Endothelial cell (in vitro differentiated cells): ENCODE measurements around the gene PLPPR1. TPM values are rescaled to one million over a fixed set of nuclear protein-coding genes. Genes with fewer than 3 reads are reported as not detected.
"Not testable (repeated sequence)": the region's sequence is repeated elsewhere in the genome, so short reads cannot be mapped to it uniquely, and the experiment has no call there.

Source experiments
- DNase-seq: peaks from one replicate; pipeline ENCODE4 v3.0.0; 2021; ENCODE audit warnings: low spot score
- H3K27ac Mint-ChIP-seq: one replicate; pipeline ENCODE4 v1.8.0; 2021; ENCODE audit warnings: mixed read lengths, inconsistent platforms; ENCODE audit not compliant: unreplicated experiment
- H3K27me3 Mint-ChIP-seq: one replicate; pipeline ENCODE4 v1.8.0; 2021; ENCODE audit warnings: mild to moderate bottlenecking, moderate library complexity, mixed read lengths, inconsistent platforms; ENCODE audit not compliant: unreplicated experiment
- H3K36me3 Mint-ChIP-seq: one replicate; pipeline ENCODE4 v1.8.0; 2021; ENCODE audit warnings: mild to moderate bottlenecking, low read depth, mixed read lengths, inconsistent platforms; ENCODE audit not compliant: unreplicated experiment
- H3K4me1 Mint-ChIP-seq: one replicate; pipeline ENCODE4 v1.8.0; 2021; ENCODE audit warnings: mild to moderate bottlenecking, mixed read lengths, inconsistent platforms; ENCODE audit not compliant: unreplicated experiment
- H3K4me3 Mint-ChIP-seq: one replicate; pipeline ENCODE4 v1.8.0; 2021; ENCODE audit warnings: mild to moderate bottlenecking, mixed read lengths, inconsistent platforms; ENCODE audit not compliant: unreplicated experiment
- H3K9me3 Mint-ChIP-seq: one replicate; pipeline ENCODE4 v1.8.0; 2021; ENCODE audit warnings: mixed read lengths, inconsistent platforms; ENCODE audit not compliant: unreplicated experiment
- total RNA-seq: library from RNA; stranded (reverse); fragmentation: NEBNext Ultra II Directional; extraction: Animal tissue kit (Norgen Biotek cat#: 25700); gene quantifications from one replicate; pipeline ENCODE4 v1.2.1, GENCODE V29; 2021; ENCODE audit not compliant: unreplicated experiment
- TF ChIP-seq, protein P1 (sequence below): fragments of 200-600 bp; sonication (generic); IDR thresholded peaks from one replicate; pipeline ENCODE4 v1.5.0; 2021; ENCODE audit warnings: antibody characterized with exemption; ENCODE audit not compliant: unreplicated experiment

The PLPPR1 gene
- total RNA-seq, 1 donor from 2014 or later: 0.15 TPM

DNA sequence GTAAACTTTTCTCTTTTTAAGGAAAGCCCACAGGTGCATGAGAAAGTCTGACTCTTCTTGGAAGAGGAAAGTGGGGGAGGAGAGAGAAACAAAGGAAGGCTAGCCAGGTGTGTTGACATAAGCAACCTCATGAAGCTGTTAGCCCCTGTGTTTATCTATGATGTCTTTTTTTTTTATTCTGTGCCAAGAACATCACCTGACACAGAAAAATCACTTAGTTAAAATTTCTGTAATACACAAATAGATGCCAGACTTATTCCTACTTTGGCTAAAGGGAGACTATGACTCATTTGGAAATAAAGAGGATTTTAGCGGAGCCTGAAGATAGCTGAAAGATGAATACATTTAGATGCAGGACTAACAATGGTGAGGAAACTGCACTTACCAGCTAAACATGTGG, 298.0 kb downstream of the PLPPR1 start:
- peaks cover 4% of the 10 kb centered on the region for H3K36me3 Mint-ChIP-seq
- no peaks in the 10 kb centered on the region for H3K4me1 Mint-ChIP-seq
- no peak for DNase-seq
- TF ChIP-seq, protein P1, sequence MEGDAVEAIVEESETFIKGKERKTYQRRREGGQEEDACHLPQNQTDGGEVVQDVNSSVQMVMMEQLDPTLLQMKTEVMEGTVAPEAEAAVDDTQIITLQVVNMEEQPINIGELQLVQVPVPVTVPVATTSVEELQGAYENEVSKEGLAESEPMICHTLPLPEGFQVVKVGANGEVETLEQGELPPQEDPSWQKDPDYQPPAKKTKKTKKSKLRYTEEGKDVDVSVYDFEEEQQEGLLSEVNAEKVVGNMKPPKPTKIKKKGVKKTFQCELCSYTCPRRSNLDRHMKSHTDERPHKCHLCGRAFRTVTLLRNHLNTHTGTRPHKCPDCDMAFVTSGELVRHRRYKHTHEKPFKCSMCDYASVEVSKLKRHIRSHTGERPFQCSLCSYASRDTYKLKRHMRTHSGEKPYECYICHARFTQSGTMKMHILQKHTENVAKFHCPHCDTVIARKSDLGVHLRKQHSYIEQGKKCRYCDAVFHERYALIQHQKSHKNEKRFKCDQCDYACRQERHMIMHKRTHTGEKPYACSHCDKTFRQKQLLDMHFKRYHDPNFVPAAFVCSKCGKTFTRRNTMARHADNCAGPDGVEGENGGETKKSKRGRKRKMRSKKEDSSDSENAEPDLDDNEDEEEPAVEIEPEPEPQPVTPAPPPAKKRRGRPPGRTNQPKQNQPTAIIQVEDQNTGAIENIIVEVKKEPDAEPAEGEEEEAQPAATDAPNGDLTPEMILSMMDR: no peak
- no peak overlapping the region for H3K4me3 Mint-ChIP-seq
- H3K27ac Mint-ChIP-seq: no peak overlapping the region
- no peaks in the 10 kb centered on the region for H3K27me3 Mint-ChIP-seq
- H3K9me3 Mint-ChIP-seq: peaks cover 4% of the 10 kb centered on the region

- peak overlapping the region; percentile 43 for H3K27ac Mint-ChIP-seq
- not testable (repeated sequence) for H3K27me3 Mint-ChIP-seq, H3K4me3 Mint-ChIP-seq, DNase-seq, H3K4me1 Mint-ChIP-seq, H3K36me3 Mint-ChIP-seq, H3K9me3 Mint-ChIP-seq
Observed at GRCh38 chr9:101327422-101327909, 298.9 kb downstream of the PLPPR1 start.

DNA sequence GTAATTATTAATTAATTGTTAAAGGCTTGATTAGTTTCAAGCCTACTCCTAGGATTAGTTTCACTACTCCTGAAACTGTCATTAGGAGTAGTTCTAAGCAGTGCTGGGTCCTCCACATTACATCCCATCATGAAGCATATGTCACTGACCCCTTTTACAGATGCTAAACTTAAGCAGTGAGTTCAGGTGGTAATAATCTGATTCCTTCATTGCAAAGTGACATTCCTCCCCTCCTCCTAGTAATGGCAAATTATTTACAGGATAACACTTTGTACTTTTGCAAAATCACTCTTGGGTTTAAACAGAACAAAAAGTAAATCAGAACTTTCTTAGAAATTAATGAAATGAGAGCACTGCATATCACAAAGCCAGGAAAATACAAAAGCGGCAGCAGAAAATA, 303.8 kb downstream of the PLPPR1 start:
- H3K4me1 Mint-ChIP-seq: no peaks in the 10 kb centered on the region
- DNase-seq: no peak
- no peak overlapping the region for H3K4me3 Mint-ChIP-seq
- H3K27ac Mint-ChIP-seq: no peak overlapping the region
- peaks cover 2% of the 10 kb centered on the region for H3K36me3 Mint-ChIP-seq
- H3K9me3 Mint-ChIP-seq: peaks cover under 1% of the 10 kb centered on the region
- H3K27me3 Mint-ChIP-seq: no peaks in the 10 kb centered on the region
- TF ChIP-seq, protein P1: no peak

DNA sequence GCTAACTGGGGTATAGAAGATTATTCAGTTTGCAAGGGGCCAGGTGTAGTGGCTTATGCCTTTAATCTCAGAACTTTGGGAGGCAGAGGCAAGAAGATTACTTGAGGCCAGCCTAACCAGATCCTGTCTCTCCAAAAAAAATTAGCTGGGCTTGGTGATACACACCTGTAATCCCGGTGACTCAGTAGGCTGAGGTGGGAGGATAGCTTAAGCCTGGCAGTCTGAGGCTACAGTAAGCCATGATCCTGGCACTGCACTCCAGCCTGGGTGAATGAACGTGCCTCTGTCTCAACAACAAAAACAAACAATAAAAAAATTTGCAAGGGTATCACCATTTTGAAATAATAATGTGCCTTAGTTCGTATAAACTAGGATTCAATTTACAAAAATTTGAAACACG, 305.0 kb downstream of the PLPPR1 start:
- Mint-ChIP-seq H3K4me3 (no peak overlapping the region), H3K27ac (no peak overlapping the region), H3K4me1 (no peaks in the 10 kb centered on the region), H3K9me3 (no peaks in the 10 kb centered on the region), H3K36me3 (no peaks in the 10 kb centered on the region), H3K27me3 (peaks cover 2% of the 10 kb centered on the region)
- TF ChIP-seq, protein P1: no peak
- no peak for DNase-seq

- Mint-ChIP-seq H3K36me3 (no peaks in the 10 kb centered on the region), H3K9me3 (no peaks in the 10 kb centered on the region), H3K4me1 (no peaks in the 10 kb centered on the region), H3K4me3 (no peak overlapping the region), H3K27ac (no peak overlapping the region), H3K27me3 (peaks cover 2% of the 10 kb centered on the region)
- no peak for DNase-seq
- TF ChIP-seq, protein P1: no peak
Observed at GRCh38 chr9:101333926-101334702, 305.6 kb downstream of the PLPPR1 start.
